ACC112 (cell line): ENCODE data around the gene FAM89B.

Experiments
- H2AFZ ChIP-seq: fragments of 200-600 bp; sonication (generic); one replicate; pipeline ENCODE4 v1.6.0; 2017; ENCODE audit warnings: antibody characterized with exemption, low read length; ENCODE audit not compliant: unreplicated experiment
- H3K27ac ChIP-seq: fragments of 200-600 bp; sonication (generic); 2 replicates; pipeline ENCODE4 v1.5.1; 2014; ENCODE audit warnings: low read depth, mild to moderate bottlenecking, antibody characterized with exemption, low read length, moderate library complexity
- H3K27me3 ChIP-seq: fragments of 200-600 bp; sonication (generic); 2 replicates; pipeline ENCODE4 v1.6.1; 2014; ENCODE audit warnings: mild to moderate bottlenecking, antibody characterized with exemption, low read length, moderate library complexity, mixed read lengths; ENCODE audit not compliant: insufficient read depth
- H3K36me3 ChIP-seq: fragments of 200-600 bp; sonication (generic); 2 replicates; pipeline ENCODE4 v1.6.1; 2016; ENCODE audit warnings: mild to moderate bottlenecking, antibody characterized with exemption, low read length, moderate library complexity, mixed read lengths; ENCODE audit not compliant: insufficient read depth
- H3K4me1 ChIP-seq: fragments of 200-600 bp; sonication (generic); one replicate; pipeline ENCODE4 v1.6.1; 2016; ENCODE audit warnings: low read length, mixed read lengths; ENCODE audit not compliant: insufficient read depth, unreplicated experiment, control insufficient read depth
- H3K4me3 ChIP-seq: fragments of 200-600 bp; sonication (generic); 2 replicates; pipeline ENCODE4 v1.5.1; 2014; ENCODE audit warnings: mild to moderate bottlenecking, low read depth, low read length
- H3K79me2 ChIP-seq: fragments of 200-600 bp; sonication (generic); one replicate; pipeline ENCODE4 v1.6.0; 2016; ENCODE audit warnings: low read length; ENCODE audit not compliant: control insufficient read depth, unreplicated experiment, insufficient read depth

The FAM89B gene

DNA sequence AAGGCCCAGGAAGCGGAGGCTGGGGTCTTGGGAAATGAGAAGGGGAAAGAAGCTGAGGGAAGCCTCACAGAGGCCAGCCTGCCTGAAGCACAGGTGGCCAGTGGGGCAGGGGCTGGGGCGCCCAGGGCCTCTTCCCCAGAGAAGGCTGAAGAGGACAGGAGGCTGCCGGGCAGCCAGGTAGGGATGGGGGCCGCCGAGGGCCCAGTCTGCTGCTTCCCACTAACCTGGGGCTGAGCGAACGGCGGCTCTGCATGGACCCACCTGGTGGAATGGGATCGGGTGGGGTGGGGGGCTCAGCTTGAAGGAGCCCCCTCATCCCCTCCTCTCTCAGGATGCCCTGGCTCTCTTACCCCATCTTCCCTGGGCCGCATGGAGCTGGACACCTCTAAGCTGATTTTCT lies 11.3 kb downstream of the FAM89B start:
- H3K4me3 ChIP-seq: no peak overlapping the region
- no peaks in the 10 kb centered on the region for H3K79me2 ChIP-seq
- no peaks in the 10 kb centered on the region for H3K27me3 ChIP-seq
- no peak overlapping the region for H3K27ac ChIP-seq
- peaks cover 20% of the 10 kb centered on the region for H3K4me1 ChIP-seq
- peaks cover 17% of the 10 kb centered on the region; the same call in 1 of the 2 replicates for H3K36me3 ChIP-seq
- H2AFZ ChIP-seq: no peak overlapping the region

DNA sequence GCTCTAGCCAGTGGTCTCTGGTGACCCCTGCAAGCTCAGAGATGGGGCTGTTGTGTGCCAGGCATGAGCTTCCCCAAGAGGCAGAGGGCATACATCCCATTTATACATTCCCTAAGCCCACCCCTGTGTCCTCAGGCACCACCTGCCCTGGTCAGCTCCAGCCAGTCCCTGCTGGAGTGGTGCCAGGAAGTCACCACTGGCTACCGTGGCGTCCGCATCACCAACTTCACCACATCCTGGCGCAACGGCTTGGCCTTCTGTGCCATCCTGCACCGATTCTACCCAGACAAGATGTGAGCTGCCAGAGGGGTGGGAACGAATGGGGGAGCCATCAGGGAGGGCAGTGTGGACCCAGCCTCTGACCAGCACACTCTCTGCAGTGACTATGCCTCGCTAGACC lies 11.8 kb downstream of the FAM89B start:
- Histone ChIP-seq H3K27me3 (no peaks in the 10 kb centered on the region), H3K4me3 (no peak overlapping the region), H3K4me1 (peaks cover 20% of the 10 kb centered on the region), H3K36me3 (peaks cover 17% of the 10 kb centered on the region; the same call in 1 of the 2 replicates), H2AFZ (no peak overlapping the region), H3K27ac (no peak overlapping the region), H3K79me2 (no peaks in the 10 kb centered on the region)

DNA sequence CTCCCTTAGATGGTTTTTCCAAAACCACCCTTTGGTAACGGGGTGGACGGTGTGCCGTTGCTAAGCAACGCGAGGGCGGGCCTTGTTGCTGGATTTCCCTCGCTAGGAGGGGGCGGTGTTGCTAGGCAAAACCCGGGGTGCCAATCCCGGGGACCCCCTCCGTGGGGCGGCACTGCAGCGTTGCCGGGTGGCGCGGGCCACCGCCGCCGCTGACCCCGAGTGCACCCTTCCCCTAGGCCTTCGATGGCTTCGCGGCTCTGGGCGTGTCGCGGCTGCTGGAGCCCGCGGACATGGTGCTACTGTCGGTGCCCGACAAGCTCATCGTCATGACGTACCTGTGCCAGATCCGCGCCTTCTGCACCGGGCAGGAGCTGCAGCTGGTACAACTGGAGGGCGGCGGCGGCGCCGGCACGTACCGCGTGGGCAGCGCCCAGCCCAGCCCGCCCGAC lies 12.4 kb downstream of the FAM89B start:
- Histone ChIP-seq H3K4me3 (no peak overlapping the region), H3K79me2 (no peaks in the 10 kb centered on the region), H3K4me1 (peaks cover 20% of the 10 kb centered on the region), H3K36me3 (peaks cover 17% of the 10 kb centered on the region; the same call in 1 of the 2 replicates), H2AFZ (no peak overlapping the region), H3K27ac (no peak overlapping the region), H3K27me3 (no peaks in the 10 kb centered on the region)

DNA sequence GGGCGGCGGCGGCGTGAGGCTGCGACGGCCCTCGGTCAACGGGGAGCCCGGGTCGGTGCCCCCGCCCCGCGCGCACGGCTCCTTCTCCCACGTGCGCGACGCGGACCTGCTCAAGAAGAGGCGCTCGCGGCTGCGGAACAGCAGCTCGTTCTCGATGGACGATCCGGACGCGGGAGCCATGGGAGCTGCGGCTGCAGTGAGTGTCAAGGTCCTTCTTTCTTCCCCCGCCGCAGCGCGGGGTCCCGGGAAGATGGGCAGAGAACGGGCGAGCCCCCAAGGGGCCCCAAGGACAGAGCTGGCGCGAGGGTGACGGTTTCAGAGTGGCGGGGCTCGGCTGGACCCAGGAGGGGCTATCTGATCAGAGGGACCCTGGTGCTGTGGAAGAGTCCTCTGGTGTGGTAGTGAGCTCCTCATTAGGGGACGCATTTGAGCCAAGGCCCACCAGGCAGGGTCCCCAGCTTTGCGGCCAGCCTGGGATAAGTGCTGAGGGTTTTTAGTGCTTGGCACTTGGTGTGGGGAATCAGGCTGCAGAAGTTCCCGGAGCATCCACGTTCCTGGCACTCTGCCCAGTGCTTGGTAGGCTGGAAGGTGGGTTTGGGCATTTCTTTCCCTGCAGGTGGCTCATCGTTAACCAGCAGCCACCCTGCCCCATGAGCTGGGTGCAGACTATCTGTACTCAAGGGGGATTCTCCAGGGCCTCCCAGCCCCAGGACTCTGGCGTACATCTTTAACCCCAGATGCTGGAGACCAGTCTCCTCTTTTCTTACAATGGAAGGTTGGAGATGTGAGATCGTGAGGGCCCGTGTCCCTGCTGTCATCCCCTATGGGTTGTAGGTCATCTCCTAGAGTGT lies 13.3 kb downstream of the FAM89B start:
- no peak overlapping the region for H3K4me3 ChIP-seq
- H3K36me3 ChIP-seq: peaks cover 13% of the 10 kb centered on the region; the same call in 1 of the 2 replicates
- H3K4me1 ChIP-seq: peaks cover 20% of the 10 kb centered on the region
- no peaks in the 10 kb centered on the region for H3K79me2 ChIP-seq
- no peaks in the 10 kb centered on the region for H3K27me3 ChIP-seq
- H3K27ac ChIP-seq: no peak overlapping the region
- no peak overlapping the region for H2AFZ ChIP-seq

DNA sequence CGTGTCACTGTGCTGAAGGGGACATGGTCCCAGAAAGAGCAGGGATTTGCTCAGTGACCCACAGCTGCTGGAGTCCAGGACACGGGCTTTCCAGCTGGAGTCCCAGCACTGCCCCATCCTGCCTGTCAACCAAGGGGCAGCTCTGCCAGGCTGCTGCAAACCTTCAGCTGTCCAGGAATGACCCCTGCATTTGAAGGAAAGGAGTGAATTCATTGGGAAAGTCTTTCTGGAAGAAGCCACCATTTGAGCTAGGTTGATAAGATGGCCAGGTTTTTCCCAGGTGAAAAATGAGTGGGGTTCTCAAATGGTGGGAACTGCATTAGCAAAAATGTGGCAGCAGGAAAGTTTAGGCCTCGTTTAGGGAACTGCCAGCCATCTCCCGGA lies 13.9 kb downstream of the FAM89B start:
- Histone ChIP-seq H3K4me3 (no peak overlapping the region), H3K27me3 (no peaks in the 10 kb centered on the region), H3K4me1 (peaks cover 20% of the 10 kb centered on the region), H3K27ac (no peak overlapping the region), H2AFZ (no peak overlapping the region), H3K36me3 (peaks cover 7% of the 10 kb centered on the region; the same call in 1 of the 2 replicates), H3K79me2 (no peaks in the 10 kb centered on the region)

DNA sequence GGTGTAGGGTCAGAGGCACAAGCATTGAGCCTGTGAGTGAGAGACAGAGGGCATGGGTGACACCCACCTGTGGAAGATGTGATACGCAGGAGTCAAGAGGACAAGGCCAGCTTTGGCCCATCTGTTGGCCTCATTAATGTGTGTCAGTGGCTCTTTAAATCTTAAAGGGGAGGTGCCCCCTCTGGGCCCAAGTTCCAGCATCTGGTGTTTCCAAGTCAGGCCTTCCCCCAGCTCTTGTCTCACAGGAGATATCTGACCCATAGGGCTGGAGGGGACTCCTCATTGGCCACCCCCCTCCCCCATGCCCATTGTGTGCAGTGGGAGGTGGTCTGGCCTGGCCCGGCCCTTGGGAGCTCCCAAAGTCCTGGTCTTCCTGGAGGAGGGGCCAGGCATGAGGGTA lies 14.3 kb downstream of the FAM89B start:
- Histone ChIP-seq H3K36me3 (peaks cover 7% of the 10 kb centered on the region; the same call in 1 of the 2 replicates), H3K4me3 (no peak overlapping the region), H3K4me1 (peaks cover 20% of the 10 kb centered on the region), H2AFZ (no peak overlapping the region), H3K27ac (no peak overlapping the region), H3K27me3 (no peaks in the 10 kb centered on the region), H3K79me2 (no peaks in the 10 kb centered on the region)

DNA sequence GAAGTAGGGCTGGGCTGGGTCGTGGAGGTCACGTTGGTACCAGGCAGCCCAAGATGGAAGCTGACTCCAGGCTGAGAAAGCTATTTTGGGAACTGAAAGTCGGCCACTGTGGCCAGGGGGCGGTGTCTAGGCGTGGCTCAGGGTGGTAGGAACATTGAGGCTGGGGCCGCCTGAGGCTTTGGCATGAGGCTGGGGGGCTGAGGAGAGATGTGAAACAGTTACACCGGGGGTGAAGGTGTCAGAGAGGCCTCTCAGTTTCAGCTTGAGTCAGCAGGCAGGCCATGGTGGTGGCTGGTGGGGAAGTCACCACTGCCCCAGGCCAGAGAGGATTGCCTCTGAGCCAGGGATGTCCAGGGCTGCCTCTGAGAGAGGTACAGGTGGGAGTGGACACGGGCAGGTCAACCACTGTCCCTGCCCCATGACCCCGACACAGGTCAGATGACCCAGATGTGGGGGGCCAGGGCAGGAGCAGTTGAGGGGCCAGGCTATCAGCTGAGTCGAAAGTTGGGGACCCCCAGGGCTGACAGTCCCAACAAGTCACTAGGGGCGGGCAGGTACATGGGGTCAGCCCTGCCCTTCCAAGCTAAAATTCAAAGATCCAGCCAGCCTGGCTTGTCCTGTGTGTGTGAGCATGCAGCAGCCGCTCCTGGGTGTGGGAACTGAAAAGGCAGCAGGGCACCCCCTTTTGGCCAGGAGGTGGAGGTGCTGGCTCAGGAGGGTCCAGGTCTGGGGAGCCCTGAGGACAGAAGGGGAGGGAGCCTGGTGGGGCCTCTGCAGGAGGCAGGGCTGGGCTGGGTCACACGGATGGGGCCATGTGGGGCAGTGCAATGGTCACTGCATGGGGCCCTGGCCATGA lies 16.1 kb downstream of the FAM89B start:
- no peaks in the 10 kb centered on the region for H3K79me2 ChIP-seq
- no peak overlapping the region for H2AFZ ChIP-seq
- H3K4me3 ChIP-seq: no peak overlapping the region
- H3K27me3 ChIP-seq: no peaks in the 10 kb centered on the region
- H3K4me1 ChIP-seq: peaks cover 20% of the 10 kb centered on the region
- H3K36me3 ChIP-seq: 0 out of 2 replicates have a peak, but pooled peaks cover 4% of the 10 kb centered on the region
- H3K27ac ChIP-seq: no peak overlapping the region

DNA sequence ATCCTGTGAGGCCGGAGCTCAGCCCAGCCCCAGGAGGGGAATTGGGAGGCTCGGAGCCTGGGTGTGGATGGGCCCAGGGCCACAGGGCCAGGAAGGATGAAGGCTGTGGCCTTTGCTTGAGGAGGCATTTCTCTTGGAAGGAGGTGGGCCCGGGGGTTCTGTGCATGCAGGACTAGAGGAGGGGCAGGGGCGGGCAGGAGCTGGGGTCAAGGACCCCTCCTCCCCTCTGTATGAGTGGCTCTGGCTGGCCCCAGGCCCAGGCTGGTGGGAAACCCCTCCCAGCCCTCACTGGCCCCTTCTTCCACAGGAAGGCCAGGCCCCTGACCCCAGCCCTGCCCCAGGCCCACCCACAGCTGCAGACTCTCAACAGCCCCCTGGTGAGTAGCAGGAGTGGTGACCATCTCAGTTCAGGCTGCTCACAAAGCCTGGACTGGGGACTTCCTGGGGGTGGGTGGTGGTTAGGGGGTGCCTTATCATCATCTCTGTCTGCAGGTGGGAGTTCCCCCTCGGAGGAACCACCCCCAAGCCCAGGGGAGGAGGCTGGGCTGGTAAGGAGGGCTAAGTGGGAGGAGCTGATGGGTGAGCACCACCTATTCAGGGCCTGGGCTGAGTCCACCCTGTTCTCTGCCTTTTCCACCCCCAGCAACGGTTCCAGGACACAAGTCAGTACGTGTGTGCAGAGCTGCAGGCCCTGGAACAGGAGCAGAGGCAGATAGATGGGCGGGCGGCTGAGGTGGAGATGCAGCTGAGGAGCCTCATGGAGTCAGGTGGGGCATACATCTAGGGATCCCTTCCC lies 17.3 kb downstream of the FAM89B start:
- H3K27me3 ChIP-seq: no peaks in the 10 kb centered on the region

DNA sequence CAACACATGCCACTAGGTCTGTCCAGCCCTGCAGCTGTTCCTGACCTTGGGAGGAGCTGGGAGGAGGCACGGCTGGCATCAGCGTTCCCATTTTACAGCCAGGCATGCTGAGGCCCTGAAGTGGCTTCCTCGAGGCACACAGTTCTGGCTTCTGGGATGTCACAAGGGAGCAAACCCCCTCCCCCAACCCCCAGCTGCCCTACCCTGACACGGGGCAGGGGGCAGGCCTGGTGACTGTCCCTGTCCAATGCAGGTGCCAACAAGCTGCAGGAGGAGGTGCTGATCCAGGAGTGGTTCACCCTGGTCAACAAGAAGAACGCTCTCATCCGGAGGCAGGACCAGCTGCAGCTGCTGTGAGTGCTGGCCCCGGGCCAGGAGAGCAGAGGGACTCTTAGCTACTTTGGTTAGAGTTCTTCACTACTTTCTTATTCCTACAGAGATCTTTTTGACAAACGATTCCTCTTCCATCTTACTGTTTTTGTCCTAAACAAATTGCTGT lies 18.0 kb downstream of the FAM89B start:
- Histone ChIP-seq H3K4me1 (peaks cover 24% of the 10 kb centered on the region), H3K36me3 (no peaks in the 10 kb centered on the region), H3K4me3 (no peak overlapping the region), H3K79me2 (no peaks in the 10 kb centered on the region), H3K27me3 (no peaks in the 10 kb centered on the region), H3K27ac (no peak overlapping the region), H2AFZ (no peak overlapping the region)

More for the DNA sequence above, 17.3 kb downstream of the FAM89B start:
- H3K79me2 ChIP-seq: no peaks in the 10 kb centered on the region
- no peak overlapping the region for H3K4me3 ChIP-seq
- no peak overlapping the region for H3K27ac ChIP-seq
- peaks cover 20% of the 10 kb centered on the region for H3K4me1 ChIP-seq
- H2AFZ ChIP-seq: no peak overlapping the region
- H3K36me3 ChIP-seq: no peaks in the 10 kb centered on the region
